22Rv1 (cell line): ENCODE measurements around the gene HMGXB4.

Experiments
- H3K27ac ChIP-seq: fragments of 450-650 bp; 2 replicates; pipeline ENCODE4 v1.5.1; 2017
- ZFX ChIP-seq: fragments of 450-650 bp; IDR thresholded peaks from 2 replicates; pipeline ENCODE4 v1.6.1; 2017; ENCODE audit warnings: antibody characterized with exemption, borderline replicate concordance
- TF ChIP-seq, protein P1 (sequence below): fragments of 450-650 bp; IDR thresholded peaks from 2 replicates; pipeline ENCODE4 v1.5.1; 2017; ENCODE audit warnings: mild to moderate bottlenecking

Gene HMGXB4, protein sequence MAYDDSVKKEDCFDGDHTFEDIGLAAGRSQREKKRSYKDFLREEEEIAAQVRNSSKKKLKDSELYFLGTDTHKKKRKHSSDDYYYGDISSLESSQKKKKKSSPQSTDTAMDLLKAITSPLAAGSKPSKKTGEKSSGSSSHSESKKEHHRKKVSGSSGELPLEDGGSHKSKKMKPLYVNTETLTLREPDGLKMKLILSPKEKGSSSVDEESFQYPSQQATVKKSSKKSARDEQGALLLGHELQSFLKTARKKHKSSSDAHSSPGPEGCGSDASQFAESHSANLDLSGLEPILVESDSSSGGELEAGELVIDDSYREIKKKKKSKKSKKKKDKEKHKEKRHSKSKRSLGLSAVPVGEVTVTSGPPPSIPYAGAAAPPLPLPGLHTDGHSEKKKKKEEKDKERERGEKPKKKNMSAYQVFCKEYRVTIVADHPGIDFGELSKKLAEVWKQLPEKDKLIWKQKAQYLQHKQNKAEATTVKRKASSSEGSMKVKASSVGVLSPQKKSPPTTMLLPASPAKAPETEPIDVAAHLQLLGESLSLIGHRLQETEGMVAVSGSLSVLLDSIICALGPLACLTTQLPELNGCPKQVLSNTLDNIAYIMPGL

DNA sequence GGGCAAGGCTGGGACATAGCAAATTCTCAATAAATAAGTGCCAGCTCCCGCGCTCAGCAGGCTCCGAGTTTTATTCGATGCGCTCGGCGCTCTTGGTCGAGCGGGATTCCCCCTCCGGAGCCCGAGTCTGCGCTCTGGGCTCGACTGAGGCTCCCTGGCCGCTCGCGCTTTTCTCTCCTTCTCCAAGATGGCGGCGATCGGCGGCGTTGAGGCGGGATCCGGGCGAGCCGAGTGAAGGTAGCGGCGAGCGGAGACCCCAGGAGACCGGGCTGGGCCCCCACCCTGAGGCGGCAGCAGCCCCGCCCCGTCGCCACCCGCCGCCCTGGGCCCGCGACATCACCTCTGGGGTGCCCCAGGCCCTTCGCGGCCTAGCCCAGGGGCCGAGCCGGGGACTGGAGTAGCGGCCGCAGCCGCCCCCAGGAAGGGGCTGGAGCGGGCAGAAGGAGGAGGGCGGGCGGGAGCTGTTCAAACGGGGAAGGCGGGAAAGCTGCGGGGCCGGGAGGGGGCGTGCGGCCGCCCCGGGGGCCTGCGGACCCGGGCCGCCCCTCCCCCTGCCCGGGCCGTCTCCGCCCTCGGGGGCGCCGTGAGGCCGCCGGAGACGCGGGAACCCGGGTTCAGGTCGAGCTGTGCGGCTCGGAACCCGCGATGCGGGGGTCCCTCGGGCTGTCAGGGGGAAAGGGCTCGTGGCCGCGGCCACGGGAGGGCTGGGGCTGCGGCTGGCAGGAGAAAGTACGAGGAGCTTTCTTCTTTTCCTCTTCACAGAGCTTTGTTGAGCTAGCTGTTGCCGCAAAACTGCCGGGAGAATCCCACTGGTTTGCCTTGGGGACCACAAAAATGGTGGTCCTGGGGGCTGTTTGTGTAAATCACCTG, at the start of gene HMGXB4:
HMGXB4 (plus strand) TSS at position 173 of the 870 bp plus-strand sequence. CDS start 4,898 bp downstream, outside the sequence.
- peak within 1 kb of the TSS; percentile 78 for H3K27ac ChIP-seq
- TF ChIP-seq, protein P1, sequence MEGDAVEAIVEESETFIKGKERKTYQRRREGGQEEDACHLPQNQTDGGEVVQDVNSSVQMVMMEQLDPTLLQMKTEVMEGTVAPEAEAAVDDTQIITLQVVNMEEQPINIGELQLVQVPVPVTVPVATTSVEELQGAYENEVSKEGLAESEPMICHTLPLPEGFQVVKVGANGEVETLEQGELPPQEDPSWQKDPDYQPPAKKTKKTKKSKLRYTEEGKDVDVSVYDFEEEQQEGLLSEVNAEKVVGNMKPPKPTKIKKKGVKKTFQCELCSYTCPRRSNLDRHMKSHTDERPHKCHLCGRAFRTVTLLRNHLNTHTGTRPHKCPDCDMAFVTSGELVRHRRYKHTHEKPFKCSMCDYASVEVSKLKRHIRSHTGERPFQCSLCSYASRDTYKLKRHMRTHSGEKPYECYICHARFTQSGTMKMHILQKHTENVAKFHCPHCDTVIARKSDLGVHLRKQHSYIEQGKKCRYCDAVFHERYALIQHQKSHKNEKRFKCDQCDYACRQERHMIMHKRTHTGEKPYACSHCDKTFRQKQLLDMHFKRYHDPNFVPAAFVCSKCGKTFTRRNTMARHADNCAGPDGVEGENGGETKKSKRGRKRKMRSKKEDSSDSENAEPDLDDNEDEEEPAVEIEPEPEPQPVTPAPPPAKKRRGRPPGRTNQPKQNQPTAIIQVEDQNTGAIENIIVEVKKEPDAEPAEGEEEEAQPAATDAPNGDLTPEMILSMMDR = no peak; the same call in 1 of the 2 replicates
- TF ChIP-seq ZFX = peak; percentile 94

DNA sequence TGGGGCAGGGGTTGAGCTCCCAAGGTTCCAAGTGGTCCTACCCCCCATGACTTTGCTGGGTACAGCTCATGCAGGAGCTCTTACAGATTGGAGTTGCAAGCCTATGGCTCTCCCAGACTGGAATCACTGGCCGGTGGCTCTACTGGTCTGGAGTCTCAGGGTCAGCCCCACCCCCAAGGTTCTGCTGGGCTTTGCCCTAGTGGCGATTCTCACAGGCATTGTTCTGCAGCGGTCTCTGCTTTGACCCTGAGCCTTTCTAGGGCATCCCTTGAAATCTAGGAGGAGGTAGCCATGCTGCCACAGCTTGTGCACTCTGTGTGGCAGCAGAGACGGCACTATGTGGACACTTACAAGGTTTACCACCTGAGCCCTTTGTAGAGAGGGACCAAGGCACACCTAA, 49.3 kb upstream of the HMGXB4 start:
- TF ChIP-seq ZFX = no peak
- TF ChIP-seq, protein P1 = no peak

DNA sequence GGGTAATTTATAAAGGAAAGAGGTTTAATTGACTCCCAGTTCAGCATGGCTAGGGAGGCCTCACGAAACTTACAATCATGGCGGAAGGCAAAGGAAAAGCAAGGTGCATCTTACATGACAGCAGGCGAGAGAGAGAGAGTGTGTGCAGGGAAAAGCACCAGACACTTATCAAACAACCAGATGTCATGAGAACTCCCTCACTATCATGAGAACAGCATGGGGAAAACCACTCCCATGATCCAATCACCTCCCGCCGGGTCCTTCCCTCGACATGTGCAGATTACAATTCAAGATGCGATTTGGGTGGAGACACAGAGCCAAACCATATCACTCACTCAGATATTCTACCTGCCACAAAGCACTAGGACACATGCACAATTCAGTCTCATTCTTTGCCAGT, 48.1 kb upstream of the HMGXB4 start:
- TF ChIP-seq ZFX = no peak
- TF ChIP-seq, protein P1 = no peak
- no peak overlapping the region for H3K27ac ChIP-seq

More for the DNA sequence above, 49.3 kb upstream of the HMGXB4 start:
- H3K27ac ChIP-seq = no peak overlapping the region

DNA sequence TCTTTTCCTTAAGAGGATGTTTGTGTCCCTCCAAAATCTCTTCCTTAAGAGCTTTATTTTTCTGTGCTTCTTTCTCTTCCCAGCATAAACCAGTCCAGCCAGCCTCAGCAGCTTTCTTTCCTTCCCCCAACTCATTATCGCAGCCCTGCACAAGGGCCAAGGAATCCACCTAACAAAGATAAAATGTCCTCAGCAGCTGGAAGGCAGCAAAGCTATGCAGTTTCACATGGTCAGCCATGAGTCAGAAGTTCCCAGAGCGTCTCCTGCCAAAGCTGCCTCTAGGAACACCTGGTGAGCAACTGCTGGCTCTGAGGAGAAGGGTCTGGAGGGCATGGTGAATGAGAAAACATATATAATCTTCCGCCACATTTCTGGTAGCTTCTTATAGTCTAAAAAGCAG, 45.3 kb upstream of the HMGXB4 start:
- H3K27ac ChIP-seq = no peak overlapping the region
- TF ChIP-seq ZFX = no peak
- TF ChIP-seq, protein P1 = no peak

DNA sequence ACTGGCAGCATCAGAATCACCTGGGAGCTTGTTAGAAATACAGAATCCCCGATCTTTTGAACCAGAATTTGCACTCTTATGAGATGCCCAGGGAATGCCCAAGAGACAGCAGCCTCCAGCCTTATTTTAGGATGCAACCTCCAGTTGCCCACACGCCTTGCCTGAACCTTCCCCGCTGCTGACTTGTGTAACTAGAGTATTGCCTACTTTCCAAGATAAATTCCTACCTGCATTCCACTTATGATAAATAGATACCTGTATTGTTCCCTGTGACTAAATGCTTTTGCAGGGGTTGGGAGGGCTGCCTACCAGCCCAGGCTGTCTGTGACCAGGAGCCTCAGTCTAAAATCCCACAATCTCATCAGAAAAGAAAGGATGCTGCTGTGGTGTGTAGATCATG, 44.3 kb upstream of the HMGXB4 start:
- TF ChIP-seq ZFX = no peak
- TF ChIP-seq, protein P1 = no peak

DNA sequence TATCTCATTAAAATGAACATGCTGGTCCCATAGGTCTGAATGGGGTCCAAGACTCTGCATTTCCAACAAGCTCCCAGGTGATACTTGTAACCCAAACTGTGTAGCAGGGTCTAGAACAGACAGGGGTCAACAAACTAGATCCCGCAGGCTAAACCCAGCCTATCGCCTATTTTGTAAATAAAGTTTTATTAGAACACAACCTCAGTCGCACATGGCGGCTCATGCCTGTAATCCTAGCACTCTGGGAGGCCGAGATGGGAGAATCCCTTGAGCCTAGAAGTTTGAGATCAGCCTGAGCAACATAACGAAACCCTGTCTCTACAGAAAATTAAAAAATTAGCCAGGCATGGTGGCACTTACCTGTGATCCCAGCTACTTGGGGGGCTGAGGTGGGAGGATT, 42.3 kb upstream of the HMGXB4 start:
- no peak for TF ChIP-seq ZFX
- TF ChIP-seq, protein P1 = no peak
- no peak overlapping the region for H3K27ac ChIP-seq

More for the DNA sequence above, 44.3 kb upstream of the HMGXB4 start:
- H3K27ac ChIP-seq = no peak overlapping the region
